Stimulated activated CD8-positive, alpha-beta memory T cell treated with anti-CD3 and anti-CD28 coated beads, Interleukin-15, amount 100 ng/mL, for 4 hours (primary cell): ENCODE results near the gene SREK1.
A peak's percentile ranks its signal among the peaks of the same experiment; 100 is the strongest.

Source experiments
- DNase-seq, 2 donors: peaks; one replicate each; pipeline ENCODE4 v3.0.0-alpha.2; 2020; ENCODE audit warnings: low read depth in 2 of 2

SREK1 gene

GRCh38 chr5:66164044-66164790, 20.1 kb downstream of the SREK1 start:
- DNase-seq: no peak

- DNase-seq: no peak
Observed at GRCh38 chr5:66168226-66168625, 24.1 kb downstream of the SREK1 start.

- DNase-seq: no peak
Observed at GRCh38 chr5:66169534-66169933, 25.4 kb downstream of the SREK1 start.

- no peak for DNase-seq
Observed at GRCh38 chr5:66170195-66170919, 26.3 kb downstream of the SREK1 start.

GRCh38 chr5:66171349-66172344, 27.5 kb downstream of the SREK1 start:
- peak in 1 of 2 donors; percentile 19 for DNase-seq

GRCh38 chr5:66174338-66174737, 30.2 kb downstream of the SREK1 start:
- DNase-seq: no peak

GRCh38 chr5:66178799-66179198, 34.7 kb downstream of the SREK1 start:
- no peak for DNase-seq

GRCh38 chr5:66179297-66180051, 35.4 kb downstream of the SREK1 start:
- DNase-seq: no peak

GRCh38 chr5:66180282-66181155, 36.4 kb downstream of the SREK1 start:
- DNase-seq: no peak

- no peak for DNase-seq
Observed at GRCh38 chr5:66186108-66186507, 42.0 kb downstream of the SREK1 start.

- no peak for DNase-seq
Observed at GRCh38 chr5:66193419-66193818, 49.3 kb downstream of the SREK1 start.

- no peak for DNase-seq
Observed at GRCh38 chr5:66197764-66198405, 53.8 kb downstream of the SREK1 start.

- no peak for DNase-seq
Observed at GRCh38 chr5:66198837-66199236, 54.7 kb downstream of the SREK1 start.

GRCh38 chr5:66203531-66203930, 59.4 kb downstream of the SREK1 start:
- DNase-seq: no peak

- no peak for DNase-seq
Observed at GRCh38 chr5:66206465-66206864, 62.4 kb downstream of the SREK1 start.

- no peak for DNase-seq
Observed at GRCh38 chr5:66207800-66208561, 63.9 kb downstream of the SREK1 start.

- no peak for DNase-seq
Observed at GRCh38 chr5:66209350-66209749, 65.2 kb downstream of the SREK1 start.

GRCh38 chr5:66209794-66210193, 65.7 kb downstream of the SREK1 start:
- no peak for DNase-seq

GRCh38 chr5:66213533-66213932, 69.4 kb downstream of the SREK1 start:
- no peak for DNase-seq
